Neural cell (in vitro differentiated cells): ENCODE measurements around the gene NDOR1.

ENCODE experiments used
- CTCF ChIP-seq: fragments of 450-650 bp; IDR thresholded peaks from 2 replicates; pipeline ENCODE4 v1.5.1; 2014; ENCODE audit warnings: antibody characterized with exemption, mild to moderate bottlenecking, moderate library complexity; ENCODE audit not compliant: poor library complexity, severe bottlenecking
- EP300 ChIP-seq: fragments of 450-650 bp; conservative IDR thresholded peaks from 2 replicates; pipeline ENCODE4 v1.6.1; 2014; ENCODE audit warnings: antibody characterized with exemption, mild to moderate bottlenecking, moderate library complexity; ENCODE audit not compliant: poor library complexity, severe bottlenecking
- EZH2 ChIP-seq: fragments of 200-600, 300-800 bp; shearing (Covaris generic), sonication (generic); IDR thresholded peaks from 2 replicates; pipeline ENCODE4 v1.6.1; 2014; ENCODE audit warnings: antibody characterized with exemption, low read length, borderline replicate concordance, mild to moderate bottlenecking; ENCODE audit not compliant: insufficient read depth, poor library complexity, severe bottlenecking
- MXI1 ChIP-seq: fragments of 450-650 bp; conservative IDR thresholded peaks from 2 replicates; pipeline ENCODE4 v1.6.1; 2014; ENCODE audit warnings: antibody characterized with exemption, mild to moderate bottlenecking; ENCODE audit not compliant: poor library complexity, severe bottlenecking
- POLR2AphosphoS5 ChIP-seq: IDR thresholded peaks from 2 replicates; pipeline ENCODE4 v1.6.1; 2012
- RAD21 ChIP-seq: fragments of 450-650 bp; conservative IDR thresholded peaks from 2 replicates; pipeline ENCODE4 v1.6.1; 2014; ENCODE audit warnings: antibody characterized with exemption, mild to moderate bottlenecking, moderate library complexity
- REST ChIP-seq: IDR thresholded peaks from 2 replicates; pipeline ENCODE4 v1.6.1; 2012; ENCODE audit warnings: borderline replicate concordance
- SMC3 ChIP-seq: fragments of 450-650 bp; conservative IDR thresholded peaks from 2 replicates; pipeline ENCODE4 v1.6.1; 2014; ENCODE audit warnings: antibody characterized with exemption, mild to moderate bottlenecking, moderate library complexity; ENCODE audit not compliant: poor library complexity
- TAF1 ChIP-seq: IDR thresholded peaks from 2 replicates; pipeline ENCODE4 v1.6.1; 2012; ENCODE audit warnings: low read depth

- TF ChIP-seq CTCF (no peak), EZH2 (no peak), EP300 (no peak), POLR2AphosphoS5 (no peak), REST (no peak), RAD21 (no peak), MXI1 (peak; percentile 24), TAF1 (no peak), SMC3 (no peak)
Observed at GRCh38 chr9:137255448-137256114, 50.1 kb downstream of the NDOR1 start.
